ENCODE results near the gene ABCG1. TPM values are rescaled to one million over a fixed set of nuclear protein-coding genes. Genes with fewer than 3 reads are reported as not detected.

ABCG1 gene
- total RNA-seq, 4 donors from 2014 or later, result 33.0 to 68.5 (median 40.8) TPM

DNA sequence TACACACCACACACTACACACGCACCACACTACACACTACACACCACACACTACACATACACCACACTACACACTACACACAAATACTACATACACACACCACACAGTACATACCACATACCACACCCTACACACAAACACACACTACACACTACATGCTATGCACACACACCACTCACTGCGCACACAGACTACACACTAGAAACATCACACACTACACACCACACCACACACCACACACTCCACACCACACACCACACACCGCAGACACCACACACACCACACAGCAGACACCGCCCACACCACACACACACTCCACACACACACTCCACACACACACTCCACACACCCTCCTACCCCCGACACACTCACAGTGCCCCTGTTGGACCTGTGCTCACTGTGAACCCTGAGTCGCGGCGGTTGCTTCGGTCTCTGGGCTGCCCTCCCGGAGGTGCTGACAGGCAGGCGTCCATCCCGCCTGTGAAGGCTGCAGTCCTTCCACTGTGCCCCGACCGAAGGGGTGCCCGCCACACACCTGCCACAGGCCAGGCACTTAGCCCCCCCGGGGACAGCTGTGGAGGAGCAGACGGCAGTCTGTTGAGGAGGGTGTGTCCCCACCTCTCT lies 74.8 kb downstream of the ABCG1 start:
- Histone ChIP-seq H3K36me3 (peaks cover 0 to 32% (median 0%) of the 10 kb centered on the region in 3 donors), H3K27ac (no peak overlapping the region), H3K9me3 (no peaks in the 10 kb centered on the region), H3K4me3 (no peak overlapping the region), H3K27me3 (no peaks in the 10 kb centered on the region), H3K4me1 (no peaks in the 10 kb centered on the region)
- TF ChIP-seq, protein P1, sequence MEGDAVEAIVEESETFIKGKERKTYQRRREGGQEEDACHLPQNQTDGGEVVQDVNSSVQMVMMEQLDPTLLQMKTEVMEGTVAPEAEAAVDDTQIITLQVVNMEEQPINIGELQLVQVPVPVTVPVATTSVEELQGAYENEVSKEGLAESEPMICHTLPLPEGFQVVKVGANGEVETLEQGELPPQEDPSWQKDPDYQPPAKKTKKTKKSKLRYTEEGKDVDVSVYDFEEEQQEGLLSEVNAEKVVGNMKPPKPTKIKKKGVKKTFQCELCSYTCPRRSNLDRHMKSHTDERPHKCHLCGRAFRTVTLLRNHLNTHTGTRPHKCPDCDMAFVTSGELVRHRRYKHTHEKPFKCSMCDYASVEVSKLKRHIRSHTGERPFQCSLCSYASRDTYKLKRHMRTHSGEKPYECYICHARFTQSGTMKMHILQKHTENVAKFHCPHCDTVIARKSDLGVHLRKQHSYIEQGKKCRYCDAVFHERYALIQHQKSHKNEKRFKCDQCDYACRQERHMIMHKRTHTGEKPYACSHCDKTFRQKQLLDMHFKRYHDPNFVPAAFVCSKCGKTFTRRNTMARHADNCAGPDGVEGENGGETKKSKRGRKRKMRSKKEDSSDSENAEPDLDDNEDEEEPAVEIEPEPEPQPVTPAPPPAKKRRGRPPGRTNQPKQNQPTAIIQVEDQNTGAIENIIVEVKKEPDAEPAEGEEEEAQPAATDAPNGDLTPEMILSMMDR (IDR thresholded peaks at IDR 0.05), result no peak
- no peak for TF ChIP-seq POLR2A (IDR thresholded peaks at IDR 0.05)
- no peak for DNase-seq

DNA sequence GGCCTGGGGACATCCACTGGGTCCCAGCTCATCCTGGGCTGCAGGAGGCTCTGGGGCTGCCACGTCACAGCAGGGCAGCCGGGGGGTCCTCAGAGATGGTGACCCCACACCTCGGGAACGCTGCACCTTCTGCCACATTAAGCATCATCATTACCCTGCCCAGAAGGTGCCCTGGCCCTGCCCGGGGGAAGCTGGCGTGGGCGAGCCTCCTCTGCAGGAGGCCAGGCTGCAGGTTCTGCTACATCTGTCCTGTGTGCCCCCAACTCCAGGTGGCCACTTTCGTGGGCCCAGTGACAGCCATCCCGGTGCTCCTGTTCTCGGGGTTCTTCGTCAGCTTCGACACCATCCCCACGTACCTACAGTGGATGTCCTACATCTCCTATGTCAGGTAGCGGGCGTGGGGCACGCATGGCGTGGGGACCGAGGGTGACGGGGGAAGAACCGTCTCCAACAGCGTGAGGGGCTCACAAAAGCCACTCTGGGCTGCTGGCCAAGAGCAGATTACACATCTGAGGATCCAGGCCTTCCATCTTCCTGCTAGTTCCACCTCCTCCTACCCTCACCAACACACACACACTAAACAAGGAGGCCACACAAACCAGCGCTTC lies 75.4 kb downstream of the ABCG1 start:
- H3K27me3 ChIP-seq, result no peaks in the 10 kb centered on the region
- no peaks in the 10 kb centered on the region for H3K4me1 ChIP-seq
- H3K4me3 ChIP-seq, result no peak overlapping the region
- no peak for TF ChIP-seq POLR2A (IDR thresholded peaks at IDR 0.05)
- TF ChIP-seq, protein P1 (IDR thresholded peaks at IDR 0.05), result no peak
- H3K9me3 ChIP-seq, result no peaks in the 10 kb centered on the region
- DNase-seq, result no peak
- H3K36me3 ChIP-seq, result peaks cover 0 to 32% (median 0%) of the 10 kb centered on the region in 3 donors
- no peak overlapping the region for H3K27ac ChIP-seq

GRCh38 chr21:42295845-42296244 lies 76.9 kb downstream of the ABCG1 start:
- peaks cover 0 to 28% (median 0%) of the 10 kb centered on the region in 3 donors for H3K36me3 ChIP-seq
- H3K4me1 ChIP-seq, result no peaks in the 10 kb centered on the region
- H3K9me3 ChIP-seq, result no peaks in the 10 kb centered on the region
- no peak for TF ChIP-seq POLR2A (IDR thresholded peaks at IDR 0.05)
- TF ChIP-seq, protein P1 (IDR thresholded peaks at IDR 0.05), result no peak
- no peaks in the 10 kb centered on the region for H3K27me3 ChIP-seq
- H3K4me3 ChIP-seq, result no peak overlapping the region
- no peak overlapping the region for H3K27ac ChIP-seq
- no peak for DNase-seq

DNA sequence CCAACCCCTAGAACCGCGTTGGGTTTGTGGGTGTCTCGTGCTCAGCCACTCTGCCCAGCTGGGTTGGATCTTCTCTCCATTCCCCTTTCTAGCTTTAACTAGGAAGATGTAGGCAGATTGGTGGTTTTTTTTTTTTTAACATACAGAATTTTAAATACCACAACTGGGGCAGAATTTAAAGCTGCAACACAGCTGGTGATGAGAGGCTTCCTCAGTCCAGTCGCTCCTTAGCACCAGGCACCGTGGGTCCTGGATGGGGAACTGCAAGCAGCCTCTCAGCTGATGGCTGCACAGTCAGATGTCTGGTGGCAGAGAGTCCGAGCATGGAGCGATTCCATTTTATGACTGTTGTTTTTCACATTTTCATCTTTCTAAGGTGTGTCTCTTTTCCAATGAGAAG lies 77.6 kb downstream of the ABCG1 start:
- no peak for DNase-seq
- Histone ChIP-seq H3K4me3 (no peak overlapping the region), H3K9me3 (no peaks in the 10 kb centered on the region), H3K27me3 (no peaks in the 10 kb centered on the region), H3K36me3 (peaks cover 0 to 22% (median 0%) of the 10 kb centered on the region in 3 donors), H3K27ac (no peak overlapping the region), H3K4me1 (no peaks in the 10 kb centered on the region)
- TF ChIP-seq, protein P1 (IDR thresholded peaks at IDR 0.05), result no peak
- no peak for TF ChIP-seq POLR2A (IDR thresholded peaks at IDR 0.05)

- Histone ChIP-seq H3K27me3 (no peaks in the 10 kb centered on the region), H3K36me3 (peaks cover 0 to 15% (median 0%) of the 10 kb centered on the region in 3 donors), H3K4me1 (no peaks in the 10 kb centered on the region), H3K4me3 (no peak overlapping the region), H3K27ac (no peak overlapping the region), H3K9me3 (no peaks in the 10 kb centered on the region)
- DNase-seq, result no peak
- no peak for TF ChIP-seq POLR2A (IDR thresholded peaks at IDR 0.05)
- TF ChIP-seq, protein P1 (IDR thresholded peaks at IDR 0.05), result no peak
Measured at GRCh38 chr21:42297377-42297776, 78.4 kb downstream of the ABCG1 start.

Data from Peyer's patch (tissue), 4 donors.